ENCODE results near the gene IFI35. TPM values are rescaled to one million over a fixed set of nuclear protein-coding genes. Genes with fewer than 3 reads are reported as not detected.

IFI35 gene
- total RNA-seq, 2 experiments from 2014 or later = 33.4 to 35.8 TPM

DNA sequence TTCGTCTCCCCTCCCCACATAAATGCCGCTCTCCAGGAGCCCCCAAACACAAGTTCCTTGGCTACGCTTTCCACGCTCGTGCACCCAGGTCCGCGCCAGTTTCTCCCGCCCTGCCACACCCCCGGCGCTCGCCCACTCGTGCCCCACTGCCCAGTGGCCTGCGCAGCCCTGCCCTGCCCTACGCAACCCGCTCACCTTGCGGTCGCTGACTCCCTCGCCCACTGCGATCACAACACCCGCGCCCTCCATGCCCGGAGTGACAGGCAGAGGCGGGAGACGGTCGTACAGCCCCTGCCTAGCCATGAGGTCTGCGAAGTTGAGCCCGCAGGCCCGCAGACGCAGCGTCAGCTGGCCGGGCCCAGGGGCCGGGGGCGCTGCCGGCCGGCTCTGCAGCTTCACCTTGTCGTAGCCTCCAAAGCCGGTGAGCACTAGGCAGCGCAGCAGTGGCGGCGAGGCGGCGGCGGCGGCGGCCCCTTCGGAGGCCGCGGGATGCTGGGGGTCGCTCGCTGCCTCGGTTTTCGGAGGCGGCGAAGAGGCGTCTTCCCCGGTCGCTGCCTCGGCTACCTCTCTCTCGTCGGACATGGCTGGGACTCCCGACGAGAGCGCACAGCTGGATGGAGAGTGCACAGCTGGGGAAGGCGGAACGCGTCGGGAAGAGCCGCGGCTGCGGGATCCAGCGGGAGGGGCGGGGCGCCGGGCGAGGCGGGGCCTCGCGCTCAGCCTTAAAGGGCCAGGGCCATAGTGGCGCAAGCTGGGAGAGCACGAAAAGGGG, 15.3 kb downstream of the IFI35 start, which contains the start of gene VAT1:
Gene VAT1 (minus strand): TSS at position 645 of the 772 bp plus-strand sequence. CDS start 63 bp downstream, at position 582.
- H3K4me1 Mint-ChIP-seq (ENCODE audit: low read depth) = peaks cover 39% of the 10 kb centered on the region
- no peaks in the 10 kb centered on the region for H3K9me3 Mint-ChIP-seq
- ChIA-PET POLR2A (interaction anchor here (1.2 to 3.7 kb wide), 6 partner anchors 10 to 346 kb away, joined by 3 to 23 read pairs (median 6); partner anchors contain the start of genes IFI35 and RPL27), CTCF (interaction anchor here (0.9 kb wide), 1 partner anchor 20 kb away, joined by 3 read pairs; no protein-coding TSS in a partner anchor)
- H3K4me3 Mint-ChIP-seq = peak within 1 kb of the TSS; percentile 86
- no peak within 1 kb of the TSS for H3K27ac Mint-ChIP-seq
- TF ChIP-seq, protein P1, sequence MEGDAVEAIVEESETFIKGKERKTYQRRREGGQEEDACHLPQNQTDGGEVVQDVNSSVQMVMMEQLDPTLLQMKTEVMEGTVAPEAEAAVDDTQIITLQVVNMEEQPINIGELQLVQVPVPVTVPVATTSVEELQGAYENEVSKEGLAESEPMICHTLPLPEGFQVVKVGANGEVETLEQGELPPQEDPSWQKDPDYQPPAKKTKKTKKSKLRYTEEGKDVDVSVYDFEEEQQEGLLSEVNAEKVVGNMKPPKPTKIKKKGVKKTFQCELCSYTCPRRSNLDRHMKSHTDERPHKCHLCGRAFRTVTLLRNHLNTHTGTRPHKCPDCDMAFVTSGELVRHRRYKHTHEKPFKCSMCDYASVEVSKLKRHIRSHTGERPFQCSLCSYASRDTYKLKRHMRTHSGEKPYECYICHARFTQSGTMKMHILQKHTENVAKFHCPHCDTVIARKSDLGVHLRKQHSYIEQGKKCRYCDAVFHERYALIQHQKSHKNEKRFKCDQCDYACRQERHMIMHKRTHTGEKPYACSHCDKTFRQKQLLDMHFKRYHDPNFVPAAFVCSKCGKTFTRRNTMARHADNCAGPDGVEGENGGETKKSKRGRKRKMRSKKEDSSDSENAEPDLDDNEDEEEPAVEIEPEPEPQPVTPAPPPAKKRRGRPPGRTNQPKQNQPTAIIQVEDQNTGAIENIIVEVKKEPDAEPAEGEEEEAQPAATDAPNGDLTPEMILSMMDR (IDR thresholded peaks at IDR 0.05) = no peak
- H3K36me3 Mint-ChIP-seq (ENCODE audit: low read depth) = no peaks in the 10 kb centered on the region
- ATAC-seq (peak; percentile 54), DNase-seq (peak; percentile 60)
- no peaks in the 10 kb centered on the region for H3K27me3 Mint-ChIP-seq
- intact Hi-C loops (cut with micrococcal nuclease) = loop anchor here (10.0 kb wide), 1 partner anchor 293 kb away; no protein-coding TSS in a partner anchor

DNA sequence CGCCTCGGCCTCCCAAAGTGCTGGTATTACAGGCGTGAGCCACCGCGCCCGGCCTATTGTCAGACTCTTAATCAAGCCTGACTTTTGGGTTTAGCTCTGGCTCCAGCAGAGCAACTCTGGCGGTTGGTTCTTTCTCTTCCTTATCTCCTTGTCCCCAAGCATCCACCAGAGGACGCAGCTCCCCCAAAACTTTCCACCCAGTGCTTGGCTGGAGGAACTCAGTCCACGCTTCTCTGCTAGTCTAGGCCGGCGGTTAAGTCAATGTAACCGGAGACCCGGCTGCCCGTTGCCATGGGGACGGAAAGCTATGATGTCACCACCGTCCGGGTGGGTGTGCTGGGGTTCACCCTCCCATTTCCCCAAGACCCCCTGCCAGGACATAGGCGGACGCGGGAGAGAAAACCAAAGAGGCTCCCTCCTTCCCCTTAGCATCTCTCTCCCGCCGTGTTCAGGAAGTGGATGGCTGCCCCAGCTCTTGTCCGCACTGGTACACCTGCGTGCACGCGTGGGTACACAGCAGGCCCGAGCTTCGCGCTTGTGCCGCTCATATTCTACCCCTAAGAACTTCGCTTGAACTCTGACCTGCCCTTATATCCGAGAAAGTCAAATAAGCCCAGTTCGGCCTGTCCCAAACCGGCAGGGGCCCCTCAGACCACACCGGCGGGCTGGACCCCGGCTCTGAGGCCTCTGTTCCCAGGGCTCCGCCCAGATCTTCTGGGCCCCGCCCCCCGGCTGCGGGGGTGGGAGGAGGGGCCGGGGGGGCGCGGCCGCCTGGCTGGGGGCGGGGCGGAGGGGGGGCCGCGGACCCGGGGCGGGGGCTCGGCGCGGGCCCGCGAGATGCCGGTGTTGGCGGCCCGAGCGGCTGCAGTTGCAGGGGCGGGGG, 18.1 kb downstream of the IFI35 start, which contains the start of gene RND2:
Gene RND2 (plus strand): TSS at position 825 of the 883 bp plus-strand sequence. CDS start 117 bp downstream, outside the sequence.
- ChIA-PET POLR2A (interaction anchor here (0.7 to 3.0 kb wide), 13 partner anchors 14 to 343 kb away, joined by 3 to 25 read pairs (median 4); partner anchors contain the start of genes IFI35, RPL27 and TMEM106A), CTCF (interaction anchor here (0.7 to 1.7 kb wide), 18 partner anchors 10 to 314 kb away, joined by 3 to 8 read pairs (median 4); partner anchors contain the start of genes BRCA1 and RPL27)
- peak; percentile 92 for DNase-seq
- no peaks in the 10 kb centered on the region for H3K9me3 Mint-ChIP-seq
- TF ChIP-seq, protein P1 (IDR thresholded peaks at IDR 0.05) = no peak
- peaks cover 25% of the 10 kb centered on the region for H3K4me1 Mint-ChIP-seq (ENCODE audit: low read depth)
- H3K36me3 Mint-ChIP-seq (ENCODE audit: low read depth) = no peaks in the 10 kb centered on the region
- intact Hi-C loops (cut with micrococcal nuclease) = loop anchor here (10.0 kb wide), 1 partner anchor 290 kb away; no protein-coding TSS in a partner anchor
- peak; percentile 69 for ATAC-seq
- peak within 1 kb of the TSS; percentile 53 for H3K27ac Mint-ChIP-seq
- no peaks in the 10 kb centered on the region for H3K27me3 Mint-ChIP-seq
- peak within 1 kb of the TSS; percentile 75 for H3K4me3 Mint-ChIP-seq

DNA sequence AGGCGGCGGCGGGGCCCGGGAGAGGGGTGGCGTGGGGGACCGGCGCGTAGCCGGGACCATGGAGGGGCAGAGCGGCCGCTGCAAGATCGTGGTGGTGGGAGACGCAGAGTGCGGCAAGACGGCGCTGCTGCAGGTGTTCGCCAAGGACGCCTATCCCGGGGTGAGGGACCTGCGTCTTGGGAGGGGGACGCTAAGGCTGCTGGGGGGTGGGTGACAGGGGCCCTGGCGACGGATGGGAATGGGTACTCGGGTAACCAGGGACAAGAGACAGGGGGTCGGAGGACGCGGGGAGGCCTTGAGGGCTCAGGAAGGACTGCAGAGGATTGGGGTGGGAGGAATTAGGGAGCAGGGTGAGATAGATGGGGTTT, 18.7 kb downstream of the IFI35 start:
- no peaks in the 10 kb centered on the region for H3K9me3 Mint-ChIP-seq
- H3K36me3 Mint-ChIP-seq (ENCODE audit: low read depth) = no peaks in the 10 kb centered on the region
- TF ChIP-seq, protein P1 (IDR thresholded peaks at IDR 0.05) = no peak
- no peak overlapping the region for H3K27ac Mint-ChIP-seq
- H3K4me1 Mint-ChIP-seq (ENCODE audit: low read depth) = peaks cover 19% of the 10 kb centered on the region
- DNase-seq (no peak), ATAC-seq (no peak)
- H3K27me3 Mint-ChIP-seq = no peaks in the 10 kb centered on the region
- intact Hi-C loops (cut with micrococcal nuclease) = loop anchor here (10.0 kb wide), 1 partner anchor 290 kb away; no protein-coding TSS in a partner anchor
- POLR2A ChIA-PET = interaction anchor here (0.7 to 3.0 kb wide), 6 partner anchors 14 to 290 kb away, joined by 3 to 25 read pairs (median 8); partner anchors contain the start of genes IFI35 and RPL27
- CTCF ChIA-PET = interaction anchor here (1.2 kb wide), 1 partner anchor 18 kb away, joined by 3 read pairs; no protein-coding TSS in a partner anchor
- peak overlapping the region; percentile 32 for H3K4me3 Mint-ChIP-seq

DNA sequence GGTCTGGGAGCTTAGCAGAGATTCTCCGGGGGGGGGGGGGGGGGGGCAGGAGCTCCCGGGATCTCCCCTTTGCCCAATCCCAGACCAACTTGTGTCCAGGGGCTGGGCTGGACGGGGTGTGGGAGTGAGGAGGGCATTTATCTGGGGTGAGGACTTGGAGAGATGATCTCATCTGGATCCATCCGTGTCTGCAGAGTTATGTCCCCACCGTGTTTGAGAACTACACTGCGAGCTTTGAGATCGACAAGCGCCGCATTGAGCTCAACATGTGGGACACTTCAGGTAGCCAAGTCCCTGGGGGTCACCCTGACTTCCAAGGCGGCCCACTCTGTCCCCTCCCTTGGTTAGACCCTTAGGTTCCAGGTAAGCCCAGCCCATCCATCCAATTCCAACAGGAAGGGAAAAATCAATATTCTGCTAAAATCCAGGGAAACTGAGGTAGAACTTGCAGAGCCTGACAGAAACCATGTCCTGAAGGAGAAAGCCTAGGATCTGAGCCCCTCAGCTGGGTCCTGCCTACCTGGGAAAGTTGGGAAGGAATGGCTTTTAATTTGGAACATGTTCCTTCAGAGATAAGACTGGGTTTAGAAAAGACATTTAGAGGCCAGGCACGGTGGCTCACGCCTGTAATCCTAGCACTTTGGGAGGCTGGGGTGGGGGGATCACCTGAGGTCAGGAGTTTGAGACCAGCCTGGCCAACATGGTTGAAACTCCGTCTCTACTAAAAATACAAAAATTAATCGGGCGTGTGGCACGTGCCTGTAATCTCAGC, 19.4 kb downstream of the IFI35 start:
- ATAC-seq = no peak
- TF ChIP-seq, protein P1 (IDR thresholded peaks at IDR 0.05) = no peak
- DNase-seq = no peak
- ChIA-PET POLR2A (interaction anchor here (0.7 to 3.0 kb wide), 4 partner anchors 19 to 290 kb away, joined by 3 to 25 read pairs (median 6); partner anchors contain the start of genes IFI35 and RPL27), CTCF (interaction anchor here (1.0 to 1.4 kb wide), 2 partner anchors 12 to 28 kb away, joined by 3 read pairs; partner anchors contain the start of gene RPL27)
- Mint-ChIP-seq H3K9me3 (no peaks in the 10 kb centered on the region), H3K27me3 (no peaks in the 10 kb centered on the region), H3K4me1 (ENCODE audit: low read depth) (peaks cover 14% of the 10 kb centered on the region), H3K27ac (no peak overlapping the region), H3K4me3 (peak overlapping the region; percentile 32), H3K36me3 (ENCODE audit: low read depth) (no peaks in the 10 kb centered on the region)
- intact Hi-C loops (cut with micrococcal nuclease) = loop anchor here (10.0 kb wide), 1 partner anchor 289 kb away; no protein-coding TSS in a partner anchor

Data from activated CD8-positive, alpha-beta T cell treated with anti-CD3 and anti-CD28 coated beads for 36 hours (primary cell).